ENCODE results near the gene EHHADH. TPM values are rescaled to one million over a fixed set of nuclear protein-coding genes. Genes with fewer than 3 reads are reported as not detected.

The EHHADH gene
- total and polyA plus RNA-seq, 2 of the 13 experiments (the other 11 are each of a cell fraction or from before 2014, with no cell fraction given) = 14.5 to 38.9 TPM

DNA sequence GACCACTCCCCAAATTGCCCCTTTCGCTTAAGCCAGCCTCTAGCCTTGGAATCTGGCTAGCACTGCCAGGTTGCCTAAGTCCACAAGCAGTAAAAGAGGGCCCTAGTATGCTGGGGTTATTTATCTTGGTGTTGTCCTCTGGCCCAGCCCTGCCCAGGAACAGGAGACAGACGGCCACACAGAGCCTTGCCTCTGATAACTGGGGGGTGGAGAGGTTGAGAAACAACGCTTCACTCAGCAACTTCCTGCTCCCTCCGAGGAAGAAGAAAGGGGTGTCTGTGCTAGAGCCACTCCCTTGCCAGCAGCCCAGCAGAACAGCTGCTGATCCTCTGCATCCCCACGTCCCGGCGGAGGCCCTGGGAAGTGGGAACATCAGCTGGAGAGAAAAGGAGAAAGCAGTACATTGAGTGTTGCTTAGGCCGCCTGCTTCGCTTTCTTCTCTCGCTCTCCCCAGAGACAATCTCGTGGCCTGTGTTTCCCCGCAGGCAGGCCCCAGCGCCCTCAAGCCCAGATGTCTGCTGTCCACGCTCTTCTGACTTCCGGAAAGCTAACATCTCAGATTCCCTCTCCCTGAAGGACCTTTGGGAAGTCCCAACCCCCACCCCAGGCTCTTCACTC, 78.4 kb downstream of the EHHADH start (continued):
- TF ChIP-seq STAT5B (CRISPR knock-in tag; IDR thresholded peaks at IDR 0.05) (no peak), ZNF251 (CRISPR knock-in tag; IDR thresholded peaks at IDR 0.05) (no peak), KDM6A (CRISPR knock-in tag; IDR thresholded peaks at IDR 0.05; ENCODE audit: low read depth) (no peak), YY1 (IDR thresholded peaks at IDR 0.05; ENCODE audit: insufficient read depth, insufficient replicate concordance, low read depth, low read length) (no peak), ZNF335 (CRISPR knock-in tag; IDR thresholded peaks at IDR 0.05) (peak; percentile 71; the same call in 1 of the 2 replicates), TBL1XR1 (IDR thresholded peaks at IDR 0.05; ENCODE audit: borderline replicate concordance, low read length, partially characterized antibody) (no peak), ATAD3A (CRISPR knock-in tag; IDR thresholded peaks at IDR 0.05) (0 out of 2 replicates have a peak, but pooled peaks have one; percentile 64), MYNN (CRISPR knock-in tag; IDR thresholded peaks at IDR 0.05; ENCODE audit: low read depth) (no peak), ZFP1 (CRISPR knock-in tag; IDR thresholded peaks at IDR 0.05) (no peak), PPARG (CRISPR knock-in tag; conservative IDR thresholded peaks at IDR 0.05) (no peak; the same call in 1 of the 2 replicates), SOX5 (CRISPR knock-in tag; IDR thresholded peaks at IDR 0.05; ENCODE audit: borderline replicate concordance) (peak; percentile 53)
- TF ChIP-seq, protein P1, sequence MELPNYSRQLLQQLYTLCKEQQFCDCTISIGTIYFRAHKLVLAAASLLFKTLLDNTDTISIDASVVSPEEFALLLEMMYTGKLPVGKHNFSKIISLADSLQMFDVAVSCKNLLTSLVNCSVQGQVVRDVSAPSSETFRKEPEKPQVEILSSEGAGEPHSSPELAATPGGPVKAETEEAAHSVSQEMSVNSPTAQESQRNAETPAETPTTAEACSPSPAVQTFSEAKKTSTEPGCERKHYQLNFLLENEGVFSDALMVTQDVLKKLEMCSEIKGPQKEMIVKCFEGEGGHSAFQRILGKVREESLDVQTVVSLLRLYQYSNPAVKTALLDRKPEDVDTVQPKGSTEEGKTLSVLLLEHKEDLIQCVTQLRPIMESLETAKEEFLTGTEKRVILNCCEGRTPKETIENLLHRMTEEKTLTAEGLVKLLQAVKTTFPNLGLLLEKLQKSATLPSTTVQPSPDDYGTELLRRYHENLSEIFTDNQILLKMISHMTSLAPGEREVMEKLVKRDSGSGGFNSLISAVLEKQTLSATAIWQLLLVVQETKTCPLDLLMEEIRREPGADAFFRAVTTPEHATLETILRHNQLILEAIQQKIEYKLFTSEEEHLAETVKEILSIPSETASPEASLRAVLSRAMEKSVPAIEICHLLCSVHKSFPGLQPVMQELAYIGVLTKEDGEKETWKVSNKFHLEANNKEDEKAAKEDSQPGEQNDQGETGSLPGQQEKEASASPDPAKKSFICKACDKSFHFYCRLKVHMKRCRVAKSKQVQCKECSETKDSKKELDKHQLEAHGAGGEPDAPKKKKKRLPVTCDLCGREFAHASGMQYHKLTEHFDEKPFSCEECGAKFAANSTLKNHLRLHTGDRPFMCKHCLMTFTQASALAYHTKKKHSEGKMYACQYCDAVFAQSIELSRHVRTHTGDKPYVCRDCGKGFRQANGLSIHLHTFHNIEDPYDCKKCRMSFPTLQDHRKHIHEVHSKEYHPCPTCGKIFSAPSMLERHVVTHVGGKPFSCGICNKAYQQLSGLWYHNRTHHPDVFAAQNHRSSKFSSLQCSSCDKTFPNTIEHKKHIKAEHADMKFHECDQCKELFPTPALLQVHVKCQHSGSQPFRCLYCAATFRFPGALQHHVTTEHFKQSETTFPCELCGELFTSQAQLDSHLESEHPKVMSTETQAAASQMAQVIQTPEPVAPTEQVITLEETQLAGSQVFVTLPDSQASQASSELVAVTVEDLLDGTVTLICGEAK (IDR thresholded peaks at IDR 0.05) = no peak
- TF ChIP-seq, protein P1 (CRISPR knock-in tag; IDR thresholded peaks at IDR 0.05) = no peak
- TF ChIP-seq, protein P2, sequence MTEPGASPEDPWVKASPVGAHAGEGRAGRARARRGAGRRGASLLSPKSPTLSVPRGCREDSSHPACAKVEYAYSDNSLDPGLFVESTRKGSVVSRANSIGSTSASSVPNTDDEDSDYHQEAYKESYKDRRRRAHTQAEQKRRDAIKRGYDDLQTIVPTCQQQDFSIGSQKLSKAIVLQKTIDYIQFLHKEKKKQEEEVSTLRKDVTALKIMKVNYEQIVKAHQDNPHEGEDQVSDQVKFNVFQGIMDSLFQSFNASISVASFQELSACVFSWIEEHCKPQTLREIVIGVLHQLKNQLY (CRISPR knock-in tag; IDR thresholded peaks at IDR 0.05) = no peak
- TF ChIP-seq, protein P3, sequence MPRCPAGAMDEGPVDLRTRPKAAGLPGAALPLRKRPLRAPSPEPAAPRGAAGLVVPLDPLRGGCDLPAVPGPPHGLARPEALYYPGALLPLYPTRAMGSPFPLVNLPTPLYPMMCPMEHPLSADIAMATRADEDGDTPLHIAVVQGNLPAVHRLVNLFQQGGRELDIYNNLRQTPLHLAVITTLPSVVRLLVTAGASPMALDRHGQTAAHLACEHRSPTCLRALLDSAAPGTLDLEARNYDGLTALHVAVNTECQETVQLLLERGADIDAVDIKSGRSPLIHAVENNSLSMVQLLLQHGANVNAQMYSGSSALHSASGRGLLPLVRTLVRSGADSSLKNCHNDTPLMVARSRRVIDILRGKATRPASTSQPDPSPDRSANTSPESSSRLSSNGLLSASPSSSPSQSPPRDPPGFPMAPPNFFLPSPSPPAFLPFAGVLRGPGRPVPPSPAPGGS (CRISPR knock-in tag; IDR thresholded peaks at IDR 0.05) = 0 out of 2 replicates have a peak, but pooled peaks have one; percentile 24
- TF ChIP-seq, protein P4, sequence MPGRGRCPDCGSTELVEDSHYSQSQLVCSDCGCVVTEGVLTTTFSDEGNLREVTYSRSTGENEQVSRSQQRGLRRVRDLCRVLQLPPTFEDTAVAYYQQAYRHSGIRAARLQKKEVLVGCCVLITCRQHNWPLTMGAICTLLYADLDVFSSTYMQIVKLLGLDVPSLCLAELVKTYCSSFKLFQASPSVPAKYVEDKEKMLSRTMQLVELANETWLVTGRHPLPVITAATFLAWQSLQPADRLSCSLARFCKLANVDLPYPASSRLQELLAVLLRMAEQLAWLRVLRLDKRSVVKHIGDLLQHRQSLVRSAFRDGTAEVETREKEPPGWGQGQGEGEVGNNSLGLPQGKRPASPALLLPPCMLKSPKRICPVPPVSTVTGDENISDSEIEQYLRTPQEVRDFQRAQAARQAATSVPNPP (CRISPR knock-in tag; IDR thresholded peaks at IDR 0.05) = no peak
- TF ChIP-seq, protein P5, sequence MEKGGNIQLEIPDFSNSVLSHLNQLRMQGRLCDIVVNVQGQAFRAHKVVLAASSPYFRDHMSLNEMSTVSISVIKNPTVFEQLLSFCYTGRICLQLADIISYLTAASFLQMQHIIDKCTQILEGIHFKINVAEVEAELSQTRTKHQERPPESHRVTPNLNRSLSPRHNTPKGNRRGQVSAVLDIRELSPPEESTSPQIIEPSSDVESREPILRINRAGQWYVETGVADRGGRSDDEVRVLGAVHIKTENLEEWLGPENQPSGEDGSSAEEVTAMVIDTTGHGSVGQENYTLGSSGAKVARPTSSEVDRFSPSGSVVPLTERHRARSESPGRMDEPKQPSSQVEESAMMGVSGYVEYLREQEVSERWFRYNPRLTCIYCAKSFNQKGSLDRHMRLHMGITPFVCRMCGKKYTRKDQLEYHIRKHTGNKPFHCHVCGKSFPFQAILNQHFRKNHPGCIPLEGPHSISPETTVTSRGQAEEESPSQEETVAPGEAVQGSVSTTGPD (CRISPR knock-in tag; IDR thresholded peaks at IDR 0.05) = no peak
